Hepatic stellate cell (primary cell): ENCODE measurements around the gene BAK1.
"Not testable (repeated sequence)": the region's sequence is repeated elsewhere in the genome, so short reads cannot be mapped to it uniquely, and the experiment has no call there.

Source experiments
- DNase-seq: peaks from one replicate; pipeline ENCODE4 v3.0.0; 2011; ENCODE audit warnings: low spot score

BAK1 gene

DNA sequence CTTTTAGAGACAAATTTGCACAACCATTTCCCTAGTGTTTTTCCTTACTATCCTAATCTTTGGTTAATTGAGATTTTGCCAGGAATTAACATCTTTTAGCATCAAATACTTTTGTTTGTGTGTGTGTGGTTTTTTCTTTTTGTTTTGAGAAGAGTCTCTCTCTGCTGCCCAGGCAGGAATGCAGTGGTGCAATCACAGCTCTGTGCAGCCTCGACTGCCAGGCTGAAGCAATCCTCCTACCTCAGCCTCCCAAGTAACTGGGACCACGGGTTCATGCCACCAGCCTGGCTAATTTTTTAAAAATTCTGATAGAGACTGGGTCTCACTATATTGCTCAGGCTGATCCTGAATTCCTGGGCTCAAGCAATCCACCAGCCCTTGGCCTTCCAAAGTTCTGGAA, 28.5 kb downstream of the BAK1 start:
- no peak for DNase-seq

- DNase-seq, result no peak
These were observed 30.2 kb downstream of the BAK1 start for GRCh38 chr6:33549896-33550295.

DNA sequence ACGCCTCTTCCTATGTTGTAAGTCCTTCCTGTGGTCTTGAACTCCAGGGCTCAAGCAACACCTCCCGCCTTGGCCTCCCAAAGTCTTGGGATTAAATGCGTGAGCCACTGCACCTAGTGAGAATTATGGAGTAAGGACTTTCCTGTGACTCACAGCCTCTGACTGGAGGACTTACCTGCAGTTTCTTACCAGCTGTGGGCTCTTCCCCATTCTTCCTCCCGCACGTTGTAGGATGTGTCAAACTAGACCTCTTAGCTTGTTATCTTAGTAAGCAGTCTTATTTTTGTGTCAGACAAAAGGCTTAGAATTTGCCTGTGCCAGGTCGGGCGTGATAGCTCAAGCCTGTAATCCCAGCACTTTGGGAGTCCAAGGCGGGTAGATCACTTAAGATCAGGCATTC, 30.9 kb downstream of the BAK1 start:
- DNase-seq, result no peak

DNA sequence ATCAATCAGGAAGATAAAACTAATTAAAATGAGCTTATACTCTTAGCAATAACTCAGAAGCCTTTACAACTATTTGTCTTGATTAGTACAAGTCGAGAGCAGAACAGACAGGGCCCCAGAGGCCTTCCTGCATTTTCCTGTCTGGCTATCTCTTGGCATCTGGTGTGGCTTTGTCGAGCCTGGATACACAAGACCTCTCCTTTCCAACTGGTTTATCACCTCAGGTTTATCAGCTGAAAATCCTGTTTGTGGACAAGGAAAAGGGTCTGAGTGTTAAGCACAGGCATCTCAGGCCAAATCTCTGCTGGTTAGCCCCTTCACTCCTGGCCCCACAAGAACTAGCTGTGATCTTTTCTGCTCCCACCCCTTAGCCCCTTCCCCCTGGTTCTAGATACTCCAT, 32.6 kb downstream of the BAK1 start:
- no peak for DNase-seq

GRCh38 chr6:33546766-33547165, 33.3 kb downstream of the BAK1 start:
- no peak for DNase-seq

- DNase-seq, result not testable (repeated sequence)
These were observed 34.8 kb downstream of the BAK1 start for GRCh38 chr6:33545292-33545691.

DNA sequence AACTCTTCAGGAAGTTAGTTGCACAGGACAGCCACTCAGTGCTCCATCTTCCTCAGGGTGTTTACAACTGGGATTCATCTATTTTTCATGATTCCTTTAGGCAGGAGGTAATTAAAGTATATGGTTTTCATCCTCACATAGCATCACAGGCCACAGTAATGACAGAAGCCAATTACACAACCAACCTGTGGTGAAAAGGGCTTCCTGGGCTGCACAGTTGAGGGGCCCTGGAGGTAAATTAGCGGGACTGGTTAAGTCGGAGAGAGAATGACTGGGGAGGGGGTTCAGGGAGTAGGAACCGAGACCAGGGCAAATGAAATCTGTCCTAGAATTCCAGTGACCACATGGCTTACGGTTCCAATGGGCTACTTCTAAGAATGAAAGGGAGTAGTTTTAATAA, 37.0 kb downstream of the BAK1 start:
- no peak for DNase-seq

DNA sequence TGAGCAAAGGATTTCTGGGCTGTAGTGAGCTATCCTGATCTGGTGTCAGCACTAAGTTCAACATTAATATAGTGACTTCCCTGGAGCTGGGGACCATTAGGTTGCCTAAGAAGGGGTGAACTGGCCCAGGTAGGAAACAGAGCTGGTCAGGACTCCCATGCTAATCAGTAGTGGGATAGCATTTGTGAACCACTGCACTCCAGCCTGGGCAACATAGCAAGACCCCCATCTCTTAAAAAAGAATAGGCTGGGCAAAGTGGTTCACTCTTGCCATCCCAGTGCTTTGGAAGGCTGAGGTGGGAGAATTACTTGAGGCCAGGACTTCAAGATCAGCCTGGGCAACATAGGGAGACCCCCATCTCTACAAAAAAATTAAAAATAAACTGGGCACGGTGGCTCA, 39.3 kb downstream of the BAK1 start:
- DNase-seq, result no peak

- DNase-seq, result no peak
These were observed 45.4 kb downstream of the BAK1 start for GRCh38 chr6:33534702-33535101.

DNA sequence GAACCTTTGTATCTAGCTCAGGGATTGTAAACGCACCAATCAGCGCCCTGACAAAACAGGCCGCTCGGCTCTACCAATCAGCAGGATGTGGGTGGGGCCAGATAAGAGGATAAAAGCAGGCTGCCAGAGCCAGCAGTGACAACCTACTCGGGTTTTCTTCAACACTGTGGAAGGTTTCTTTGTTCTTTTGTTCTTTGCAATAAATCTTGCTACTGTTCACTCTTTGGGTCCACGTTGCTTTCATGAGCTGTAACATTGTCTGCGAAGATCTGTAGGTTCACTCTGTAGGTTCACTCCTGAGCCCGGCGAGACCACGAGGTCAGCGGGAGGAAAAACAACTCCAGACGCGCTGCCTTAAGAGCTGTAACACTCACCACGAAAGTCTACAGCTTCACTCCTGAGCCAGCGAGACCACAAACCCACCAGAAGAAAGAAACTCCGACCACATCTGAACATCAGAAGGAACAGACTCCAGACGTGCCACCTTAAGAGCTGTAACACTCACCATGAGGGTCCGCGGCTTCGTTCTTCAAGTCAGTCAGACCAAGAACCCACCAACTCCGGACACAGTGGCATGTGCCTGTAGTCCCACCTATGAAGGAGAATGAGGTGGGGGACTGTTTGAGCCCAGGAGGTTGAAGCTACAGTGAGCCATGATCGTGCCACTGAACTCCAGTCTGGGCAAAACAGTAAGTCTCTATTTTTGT, 46.8 kb downstream of the BAK1 start:
- not testable (repeated sequence) for DNase-seq

DNA sequence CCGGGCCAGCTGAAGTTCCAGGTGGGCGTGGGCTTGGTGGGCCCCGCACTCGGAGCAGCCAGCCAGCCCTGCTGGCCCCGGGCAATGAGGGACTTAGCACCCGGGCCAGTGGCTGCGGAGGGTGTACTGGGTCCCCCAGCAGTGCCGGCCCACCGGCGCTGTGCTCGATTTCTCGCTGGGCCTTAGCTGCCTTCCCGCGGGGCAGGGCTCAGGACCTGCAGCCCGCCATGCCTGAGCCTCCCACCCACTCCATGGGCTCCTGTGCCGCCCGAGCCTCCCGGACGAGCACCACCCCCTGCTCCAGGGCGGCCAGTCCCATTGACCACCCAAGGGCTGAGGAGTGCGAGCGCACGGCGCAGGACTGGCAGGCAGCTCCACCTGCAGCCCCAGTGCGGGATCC, 47.6 kb downstream of the BAK1 start:
- DNase-seq, result not testable (repeated sequence)

GRCh38 chr6:33530617-33531016, 49.5 kb downstream of the BAK1 start:
- DNase-seq, result not testable (repeated sequence)
